ENCODE results near the gene SULT1A2. TPM values are rescaled to one million over a fixed set of nuclear protein-coding genes. Genes with fewer than 3 reads are reported as not detected.
A peak's percentile ranks its signal among the peaks of the same experiment; 100 is the strongest.
"Not testable (repeated sequence)": the region's sequence is repeated elsewhere in the genome, so short reads cannot be mapped to it uniquely, and the experiment has no call there.

Gene SULT1A2
- total RNA-seq, 1 donor from 2014 or later, result 50.3 TPM

- ATAC-seq (peak; percentile 80), DNase-seq (ENCODE audit: low spot score) (peak; percentile 97)
These were observed 13.1 kb upstream of the SULT1A2 start, which contains the start of gene SULT1A1 for GRCh38 chr16:28609631-28610594. TSS of gene SULT1A1 (minus strand) at chr16:28610044. CDS start at chr16:28608855, 1,189 bp downstream.

GRCh38 chr16:28608867-28609596 lies 12.2 kb upstream of the SULT1A2 start:
- peak; percentile 46 for DNase-seq (ENCODE audit: low spot score)
- ATAC-seq, result peak; percentile 14

- not testable (repeated sequence) for ATAC-seq; DNase-seq (ENCODE audit: low spot score)
These were observed 11.6 kb upstream of the SULT1A2 start for GRCh38 chr16:28608496-28608808.

- peak; percentile 33 for DNase-seq (ENCODE audit: low spot score)
- not testable (repeated sequence) for ATAC-seq
These were observed 11.0 kb upstream of the SULT1A2 start for GRCh38 chr16:28607681-28608495.

DNA sequence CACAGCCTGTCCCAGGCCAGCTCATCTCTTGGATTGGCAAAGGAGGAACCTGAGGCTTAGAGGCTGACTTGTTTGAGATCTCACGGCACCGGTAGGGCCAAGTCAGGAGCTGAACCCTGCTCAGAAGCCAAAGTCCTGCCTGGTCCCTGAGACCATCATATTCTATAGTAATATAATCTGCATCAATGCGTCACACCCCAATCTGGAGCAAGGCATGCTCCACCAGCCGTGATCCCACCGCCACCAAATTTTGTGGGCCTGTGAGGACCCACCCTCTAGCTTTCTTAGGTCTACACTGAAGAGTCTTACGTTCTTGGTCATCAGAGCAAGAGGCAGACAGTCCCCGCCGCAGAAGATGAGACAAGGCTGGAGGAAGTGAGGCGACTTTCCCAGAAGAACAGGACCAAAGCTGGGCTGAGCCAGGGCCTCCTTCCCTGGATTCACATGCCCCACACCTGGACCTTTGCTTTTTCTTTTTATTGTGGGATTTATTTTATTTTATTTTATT lies 10.3 kb upstream of the SULT1A2 start:
- no peak for ATAC-seq

GRCh38 chr16:28606291-28607115 lies 9.7 kb upstream of the SULT1A2 start:
- no peak for ATAC-seq
- peak; percentile 29 for DNase-seq (ENCODE audit: low spot score)

More for the DNA sequence above, 10.3 kb upstream of the SULT1A2 start:
- peak; percentile 34 for DNase-seq (ENCODE audit: low spot score)

GRCh38 chr16:28604186-28604565 lies 7.3 kb upstream of the SULT1A2 start:
- peak; percentile 21 for DNase-seq (ENCODE audit: low spot score)
- no peak for ATAC-seq

- ATAC-seq (no peak), DNase-seq (ENCODE audit: low spot score) (no peak)
These were observed 6.7 kb upstream of the SULT1A2 start for GRCh38 chr16:28603381-28604185.

DNA sequence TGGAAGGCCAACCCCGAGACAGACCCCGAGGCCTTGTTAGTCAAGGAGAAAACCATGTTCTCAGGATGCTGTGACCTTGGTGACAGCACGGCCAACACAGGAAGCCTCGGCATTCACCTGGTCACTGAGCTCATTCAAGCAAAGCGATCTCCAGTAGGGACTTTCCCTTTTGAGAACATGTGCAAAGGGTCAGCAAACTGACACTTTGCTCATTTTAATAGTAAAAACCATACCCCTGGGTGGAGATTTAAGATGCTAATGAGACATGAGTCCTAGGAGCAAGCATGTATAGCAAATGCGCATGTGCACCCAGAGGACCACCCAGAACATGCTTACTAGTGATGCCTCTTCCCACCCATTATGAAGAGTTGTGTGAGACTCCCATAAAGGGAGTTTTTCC lies 5.7 kb upstream of the SULT1A2 start:
- ATAC-seq, result peak; percentile 18

GRCh38 chr16:28602062-28602461 lies 5.2 kb upstream of the SULT1A2 start:
- not testable (repeated sequence) for DNase-seq (ENCODE audit: low spot score); ATAC-seq

More for the DNA sequence above, 5.7 kb upstream of the SULT1A2 start:
- no peak for DNase-seq (ENCODE audit: low spot score)

DNA sequence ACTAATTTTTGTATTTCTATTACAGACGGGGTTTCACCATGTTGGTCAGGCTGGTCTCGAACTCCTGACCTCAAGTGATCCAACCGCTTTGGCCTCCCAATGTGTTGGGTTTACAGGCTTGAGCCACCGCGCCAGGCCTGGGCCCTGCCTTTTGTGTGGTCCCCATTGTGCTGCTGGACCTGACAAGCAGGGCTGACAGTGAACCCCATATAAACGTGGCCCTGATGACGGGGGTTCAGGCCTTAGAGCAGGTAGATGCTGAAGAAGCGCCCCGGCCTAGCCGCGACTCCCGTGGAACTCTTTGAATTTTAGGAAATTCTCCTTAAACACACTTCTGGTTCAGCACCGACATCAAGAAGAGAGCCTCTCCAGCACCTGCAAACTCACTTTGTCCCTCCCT lies 4.7 kb upstream of the SULT1A2 start:
- DNase-seq (ENCODE audit: low spot score); ATAC-seq: not testable (repeated sequence)

- not testable (repeated sequence) for ATAC-seq; DNase-seq (ENCODE audit: low spot score)
These were observed 4.1 kb upstream of the SULT1A2 start for GRCh38 chr16:28600965-28601364.

DNA sequence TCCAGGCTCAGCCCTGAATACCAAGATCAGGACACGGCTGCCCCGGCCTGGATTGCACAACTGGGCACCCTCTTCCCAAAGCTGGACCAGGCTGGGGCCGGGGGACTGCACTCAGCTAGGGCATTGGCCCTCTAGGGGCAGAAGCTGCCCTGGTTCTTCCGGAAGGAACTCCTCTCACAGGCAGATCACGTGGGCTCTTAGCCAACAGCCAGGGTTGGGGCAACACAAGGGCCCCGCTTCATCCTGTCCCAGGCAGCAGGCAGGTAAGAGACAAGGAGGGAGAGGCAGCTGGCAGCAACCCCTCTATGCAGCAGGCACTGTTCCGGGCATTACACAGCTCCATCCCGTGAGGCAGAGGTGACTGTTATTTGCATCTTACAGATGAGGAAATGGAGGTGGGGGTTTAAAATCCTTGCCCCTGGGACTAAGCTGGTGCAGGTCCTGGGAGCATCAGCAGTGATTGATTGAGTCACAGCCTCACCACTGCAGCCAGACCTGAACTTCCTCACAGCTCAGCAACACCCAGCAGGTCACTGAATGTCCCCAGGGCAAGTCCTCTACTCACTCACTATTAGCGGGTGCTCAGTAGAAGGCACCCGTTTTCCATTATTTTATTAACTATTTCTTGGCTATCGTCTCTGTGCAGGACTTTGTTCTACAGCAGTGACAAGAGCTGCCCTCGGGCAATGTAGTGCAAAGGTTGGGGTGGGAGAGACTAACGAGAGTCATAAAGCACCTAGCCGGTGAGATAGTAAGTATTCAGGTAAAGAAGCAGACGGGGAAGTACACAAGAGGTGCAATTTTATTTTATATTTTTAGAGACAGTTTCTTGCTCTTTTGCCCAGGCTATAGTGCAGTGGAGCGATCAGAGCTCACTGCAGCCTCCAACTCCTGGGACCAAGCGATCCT lies 2.8 kb upstream of the SULT1A2 start:
- ATAC-seq, result peak; percentile 33
- DNase-seq (ENCODE audit: low spot score), result not testable (repeated sequence)

GRCh38 chr16:28597692-28598261 lies 927 bp upstream of the SULT1A2 start:
- ATAC-seq (peak; percentile 9), DNase-seq (ENCODE audit: low spot score) (peak; percentile 61)

DNA sequence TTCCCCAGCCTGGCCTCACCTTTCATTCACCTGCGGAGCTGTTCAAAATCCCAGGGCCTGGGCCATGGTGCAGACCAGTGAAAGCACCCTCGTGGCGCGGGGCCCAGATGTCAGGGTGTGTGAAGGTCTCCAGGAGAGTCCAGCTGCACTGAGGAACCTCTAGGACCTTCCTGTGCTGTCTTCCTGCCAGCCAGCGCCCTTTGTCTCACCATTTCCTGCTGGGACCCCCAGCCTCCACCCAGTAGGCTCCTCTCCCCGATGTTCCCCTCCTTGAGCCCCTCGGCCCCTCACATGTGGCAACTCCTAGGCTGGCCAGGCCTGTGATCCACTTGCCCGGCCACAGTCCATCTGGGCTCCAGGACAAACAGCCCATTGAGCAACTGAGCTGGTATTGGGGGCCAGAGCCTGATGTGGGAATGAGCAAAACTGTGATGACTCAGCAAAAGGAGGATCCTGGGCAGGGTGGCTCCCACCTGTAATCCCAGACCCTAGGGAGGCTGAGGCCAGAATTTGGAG lies 677 bp downstream of the SULT1A2 start:
- ATAC-seq, result peak; percentile 61

DNA sequence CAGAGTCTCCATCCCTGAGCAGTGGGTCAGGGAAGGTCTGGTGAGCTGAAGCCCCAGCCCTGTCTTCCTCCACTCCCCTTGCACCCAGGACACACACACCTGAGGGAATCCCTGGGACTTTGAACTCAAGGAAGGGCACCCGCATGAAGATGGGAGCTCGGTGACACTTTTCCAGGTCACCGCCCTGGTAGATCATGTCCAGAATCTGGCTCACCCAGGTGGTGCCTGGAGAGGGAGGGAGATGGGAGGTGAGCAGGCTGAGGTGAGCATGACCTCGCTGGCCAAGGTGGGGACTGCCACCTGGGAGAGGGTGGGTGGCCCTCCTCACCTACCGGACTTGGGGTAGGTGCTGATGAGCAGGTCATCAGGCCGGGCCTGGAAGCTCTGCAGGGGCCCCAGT lies 1.4 kb downstream of the SULT1A2 start:
- not testable (repeated sequence) for DNase-seq (ENCODE audit: low spot score); ATAC-seq

More for the DNA sequence above, 677 bp downstream of the SULT1A2 start:
- DNase-seq (ENCODE audit: low spot score), result peak; percentile 90

DNA sequence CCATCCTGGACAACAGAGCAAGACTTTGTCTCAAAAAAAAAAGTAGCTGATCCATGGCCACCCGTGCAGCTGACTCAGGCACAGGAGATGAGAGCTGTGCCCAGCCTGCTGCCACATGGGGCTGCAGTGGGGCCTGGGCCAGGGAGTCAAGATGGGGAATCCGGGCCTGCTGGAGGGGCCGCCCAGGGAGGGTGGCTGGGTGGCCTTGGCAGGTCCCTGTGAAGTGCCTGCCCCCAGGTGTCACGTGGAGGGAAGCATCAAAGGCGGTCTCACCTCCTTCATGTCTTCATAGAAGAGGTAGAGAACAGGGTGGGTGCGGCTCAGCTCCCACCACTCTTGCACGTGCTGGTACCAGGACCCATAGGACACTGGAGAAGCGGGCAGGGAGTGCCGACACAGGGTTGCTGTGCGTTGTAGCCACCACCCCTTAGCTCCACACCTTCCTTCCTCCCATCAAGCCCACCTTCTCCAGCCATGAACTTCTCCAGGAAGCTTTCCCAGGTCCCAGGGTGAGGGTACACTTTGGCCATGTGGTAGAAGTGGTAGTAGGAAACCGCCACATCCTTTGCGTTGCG lies 3.8 kb downstream of the SULT1A2 start:
- no peak for DNase-seq (ENCODE audit: low spot score)
- no peak for ATAC-seq

All from left lobe of liver (tissue), 2 donors.